Smooth muscle cell (in vitro differentiated cells): ENCODE measurements around the gene GNL3L. TPM values are rescaled to one million over a fixed set of nuclear protein-coding genes. Genes with fewer than 3 reads are reported as not detected.
A peak's percentile ranks its signal among the peaks of the same experiment; 100 is the strongest.

Experiments used
- DNase-seq: peaks from one replicate; lab custom pipeline; 2025; ENCODE audit not compliant: unreplicated experiment; lab: John Stamatoyannopoulos, UW
- H2AFZ ChIP-seq: fragments of 200-600 bp; sonication (generic); 2 replicates; pipeline ENCODE4 v1.6.0; 2016; ENCODE audit warnings: antibody characterized with exemption, low read depth, mild to moderate bottlenecking
- H3F3A ChIP-seq: fragments of 200-600 bp; sonication (generic); 2 replicates; pipeline ENCODE4 v1.6.0; 2017; ENCODE audit warnings: antibody characterized with exemption, low read depth
- H3K27ac ChIP-seq: fragments of 200-600 bp; sonication (generic); 2 replicates; pipeline ENCODE4 v1.5.1; 2016; ENCODE audit warnings: low read depth, mild to moderate bottlenecking
- H3K27me3 ChIP-seq: fragments of 200-600 bp; sonication (generic); 2 replicates; pipeline ENCODE4 v1.6.1; 2016; ENCODE audit warnings: low read depth, mild to moderate bottlenecking
- H3K36me3 ChIP-seq: fragments of 200-600 bp; sonication (generic); 2 replicates; pipeline ENCODE4 v1.5.1; 2016; ENCODE audit warnings: low read depth
- H3K4me1 ChIP-seq: fragments of 200-600 bp; sonication (generic); 2 replicates; pipeline ENCODE4 v1.5.1; 2016; ENCODE audit warnings: low read depth
- H3K4me2 ChIP-seq: fragments of 200-600 bp; sonication (generic); 2 replicates; pipeline ENCODE4 v1.6.0; 2016; ENCODE audit warnings: mild to moderate bottlenecking
- H3K4me3 ChIP-seq: fragments of 200-600 bp; sonication (generic); 2 replicates; pipeline ENCODE4 v1.5.1; 2016; ENCODE audit warnings: mild to moderate bottlenecking
- H3K79me2 ChIP-seq: fragments of 200-600 bp; sonication (generic); 2 replicates; pipeline ENCODE4 v1.6.0; 2016; ENCODE audit warnings: low read depth, mild to moderate bottlenecking
- H3K9ac ChIP-seq: fragments of 200-600 bp; sonication (generic); 2 replicates; pipeline ENCODE4 v1.6.0; 2016; ENCODE audit warnings: low read depth
- H3K9me3 ChIP-seq: fragments of 200-600 bp; sonication (generic); replicated peaks from 2 replicates; pipeline ENCODE4 v1.5.1; 2016; ENCODE audit warnings: low read depth
- H4K20me1 ChIP-seq: fragments of 200-600 bp; sonication (generic); 2 replicates; pipeline ENCODE4 v1.6.0; 2016; ENCODE audit warnings: low read depth
- WGBS: methylation state at CpG from one replicate; pipeline ENCODE4 v1.1.7; 2016; ENCODE audit warnings: low lambda C conversion rate; 5-methylcytosine and 5-hydroxymethylcytosine counted together
- polyA plus RNA-seq: library from polyadenylated mRNA; unstranded; fragments of >200 nt; fragmentation: Nextera tagmentation; extraction: Ambion mirVana; gene quantifications from 2 replicates; pipeline ENCODE4 v1.2.1, GENCODE V29; 2016
- total RNA-seq: library from RNA; depleted of rRNA; stranded (reverse); fragments of >200 nt; gene quantifications from 2 replicates; pipeline ENCODE4 v1.2.3, GENCODE V29; 2014
- TF ChIP-seq, protein P1 (sequence below): fragments of 200-600 bp; sonication (generic); IDR thresholded peaks from 2 replicates; pipeline ENCODE4 v1.5.1; 2017; ENCODE audit warnings: borderline replicate concordance, mild to moderate bottlenecking, antibody characterized with exemption; ENCODE audit not compliant: insufficient read depth, poor library complexity, severe bottlenecking

GNL3L gene
- total and polyA plus RNA-seq, 2 experiments from 2014 or later = 4.3 to 20.0 TPM

DNA sequence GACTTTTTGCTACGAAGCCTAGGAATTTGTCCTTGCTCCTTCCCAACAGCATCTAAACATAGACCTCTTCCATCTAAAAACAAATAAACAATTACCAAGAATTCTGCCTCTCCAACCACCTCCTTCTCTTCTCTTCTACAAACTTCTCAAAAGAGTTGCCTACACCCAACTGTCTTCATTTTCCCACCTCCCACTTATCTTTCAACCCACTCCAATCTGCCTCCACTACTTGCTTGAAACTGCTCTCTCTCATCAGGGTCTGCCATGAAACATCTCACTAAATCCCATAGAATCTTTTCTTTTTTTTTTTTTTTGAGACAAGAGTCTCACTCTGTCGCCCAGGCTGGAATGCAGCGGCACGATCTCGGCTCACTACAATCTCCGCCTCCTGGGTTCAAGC lies 33.1 kb upstream of the GNL3L start:
- WGBS = 69% methylated on average over 6 of the region's 6 CpGs
- DNase-seq = no peak
- no peaks in the 10 kb centered on the region for H3K27me3 ChIP-seq
- H3K4me2 ChIP-seq = no peak overlapping the region
- peaks cover 2% of the 10 kb centered on the region for H4K20me1 ChIP-seq
- H3K4me1 ChIP-seq = no peaks in the 10 kb centered on the region
- no peak overlapping the region for H3K4me3 ChIP-seq
- H3F3A ChIP-seq = no peaks in the 10 kb centered on the region
- H3K36me3 ChIP-seq = no peaks in the 10 kb centered on the region
- no peaks in the 10 kb centered on the region for H3K9me3 ChIP-seq
- TF ChIP-seq, protein P1, sequence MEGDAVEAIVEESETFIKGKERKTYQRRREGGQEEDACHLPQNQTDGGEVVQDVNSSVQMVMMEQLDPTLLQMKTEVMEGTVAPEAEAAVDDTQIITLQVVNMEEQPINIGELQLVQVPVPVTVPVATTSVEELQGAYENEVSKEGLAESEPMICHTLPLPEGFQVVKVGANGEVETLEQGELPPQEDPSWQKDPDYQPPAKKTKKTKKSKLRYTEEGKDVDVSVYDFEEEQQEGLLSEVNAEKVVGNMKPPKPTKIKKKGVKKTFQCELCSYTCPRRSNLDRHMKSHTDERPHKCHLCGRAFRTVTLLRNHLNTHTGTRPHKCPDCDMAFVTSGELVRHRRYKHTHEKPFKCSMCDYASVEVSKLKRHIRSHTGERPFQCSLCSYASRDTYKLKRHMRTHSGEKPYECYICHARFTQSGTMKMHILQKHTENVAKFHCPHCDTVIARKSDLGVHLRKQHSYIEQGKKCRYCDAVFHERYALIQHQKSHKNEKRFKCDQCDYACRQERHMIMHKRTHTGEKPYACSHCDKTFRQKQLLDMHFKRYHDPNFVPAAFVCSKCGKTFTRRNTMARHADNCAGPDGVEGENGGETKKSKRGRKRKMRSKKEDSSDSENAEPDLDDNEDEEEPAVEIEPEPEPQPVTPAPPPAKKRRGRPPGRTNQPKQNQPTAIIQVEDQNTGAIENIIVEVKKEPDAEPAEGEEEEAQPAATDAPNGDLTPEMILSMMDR = no peak
- no peak overlapping the region for H2AFZ ChIP-seq
- peaks cover 31% of the 10 kb centered on the region for H3K79me2 ChIP-seq
- no peak overlapping the region for H3K27ac ChIP-seq
- no peak overlapping the region for H3K9ac ChIP-seq

DNA sequence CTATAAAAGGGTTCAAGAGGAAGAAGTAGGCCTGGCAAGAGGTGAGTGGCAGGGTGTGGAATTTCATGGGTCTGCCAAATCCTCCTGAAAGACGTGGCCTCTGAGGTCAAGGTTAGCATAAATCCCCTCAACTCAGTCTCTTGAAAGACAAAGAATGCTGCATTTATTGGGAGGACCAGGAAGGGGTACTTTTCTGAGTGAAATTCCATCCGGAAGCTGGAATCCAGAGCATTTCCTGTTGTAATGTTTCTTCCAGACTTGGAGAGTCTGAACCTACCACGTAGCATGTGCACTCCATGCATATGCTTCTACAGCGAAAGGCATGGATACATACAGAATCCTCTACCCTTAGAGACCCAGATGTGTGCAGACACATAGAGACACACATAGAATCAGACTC lies 20.6 kb upstream of the GNL3L start:
- H3K36me3 ChIP-seq = no peaks in the 10 kb centered on the region
- no peaks in the 10 kb centered on the region for H4K20me1 ChIP-seq
- no peak overlapping the region for H3K4me3 ChIP-seq
- H3K9ac ChIP-seq = no peak overlapping the region
- no peak overlapping the region for H3K4me2 ChIP-seq
- TF ChIP-seq, protein P1 = no peak
- no peaks in the 10 kb centered on the region for H3F3A ChIP-seq
- no peaks in the 10 kb centered on the region for H3K4me1 ChIP-seq
- no peaks in the 10 kb centered on the region for H3K9me3 ChIP-seq
- H3K79me2 ChIP-seq = no peaks in the 10 kb centered on the region
- H3K27me3 ChIP-seq = no peaks in the 10 kb centered on the region
- DNase-seq = no peak
- WGBS = 45% methylated on average over 4 of the region's 4 CpGs
- H3K27ac ChIP-seq = peak overlapping the region; percentile 3
- H2AFZ ChIP-seq = peak overlapping the region; percentile 26

DNA sequence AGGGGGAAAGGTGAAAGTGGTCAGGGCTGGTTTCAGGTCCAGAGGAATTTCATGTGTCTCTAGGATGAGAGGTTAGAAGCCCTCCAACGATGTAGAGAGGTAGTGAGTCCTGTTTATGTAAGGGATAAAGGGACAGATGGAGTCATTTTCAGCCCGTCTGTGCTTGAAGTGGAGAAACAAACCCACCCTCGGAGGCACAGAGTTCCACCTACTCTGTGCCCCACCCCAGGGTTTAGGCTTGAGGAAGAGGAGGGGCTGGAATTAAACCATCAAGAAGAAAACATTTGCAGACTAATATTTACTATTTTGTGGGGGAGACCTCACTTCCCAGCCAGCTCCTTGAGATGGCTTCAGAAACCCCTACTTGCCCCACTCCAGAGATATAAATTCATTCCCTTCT lies 868 bp upstream of the GNL3L start:
- peak overlapping the region; percentile 86 for H2AFZ ChIP-seq
- no peaks in the 10 kb centered on the region for H3F3A ChIP-seq
- WGBS = 60% methylated on average over 3 of the region's 3 CpGs
- peaks cover 31% of the 10 kb centered on the region for H3K79me2 ChIP-seq
- H3K9ac ChIP-seq = no peak overlapping the region
- DNase-seq = no peak
- H3K27ac ChIP-seq = peak overlapping the region; percentile 66
- H3K4me3 ChIP-seq = peak overlapping the region; percentile 58
- TF ChIP-seq, protein P1 = no peak
- H3K4me1 ChIP-seq = no peaks in the 10 kb centered on the region
- H3K9me3 ChIP-seq = no peaks in the 10 kb centered on the region
- H3K36me3 ChIP-seq = no peaks in the 10 kb centered on the region
- H3K4me2 ChIP-seq = peak overlapping the region; percentile 75
- no peaks in the 10 kb centered on the region for H3K27me3 ChIP-seq
- H4K20me1 ChIP-seq = no peaks in the 10 kb centered on the region

DNA sequence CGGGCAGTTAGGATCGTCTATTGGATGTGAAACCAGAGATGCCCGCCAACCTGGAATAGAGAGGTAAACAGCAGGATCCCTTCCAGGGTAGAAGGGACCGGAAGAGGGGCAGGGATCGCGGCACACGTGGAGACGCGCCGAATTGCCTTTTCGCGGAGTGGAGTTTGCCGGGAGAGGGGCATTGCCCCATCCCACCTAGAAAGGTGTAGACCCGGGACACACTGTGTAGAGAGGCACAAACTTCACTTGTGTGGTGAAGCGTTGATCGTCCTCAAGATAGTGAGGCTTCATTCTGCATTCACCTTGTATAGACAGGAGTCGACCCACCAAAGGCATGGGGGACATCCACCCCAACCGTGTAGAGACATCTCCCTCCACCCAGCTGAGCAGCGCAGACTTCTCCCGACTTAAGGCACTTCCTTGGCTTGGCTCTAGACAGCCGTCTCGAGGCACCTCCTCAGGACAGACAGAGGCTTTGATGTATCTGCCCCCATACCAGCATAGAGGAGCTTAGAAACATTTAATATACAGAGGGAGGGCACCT lies 410 bp downstream of the GNL3L start:
- TF ChIP-seq, protein P1 = no peak
- H3K79me2 ChIP-seq = peaks cover 42% of the 10 kb centered on the region

More for the DNA sequence above, 410 bp downstream of the GNL3L start:
- Histone ChIP-seq H4K20me1 (no peaks in the 10 kb centered on the region), H3K4me3 (peak overlapping the region; percentile 58), H3K9me3 (no peaks in the 10 kb centered on the region), H3K4me1 (no peaks in the 10 kb centered on the region), H3F3A (no peaks in the 10 kb centered on the region), H3K4me2 (peak overlapping the region; percentile 88), H3K27ac (peak overlapping the region; percentile 62), H3K9ac (peak overlapping the region; percentile 88), H3K36me3 (no peaks in the 10 kb centered on the region), H3K27me3 (no peaks in the 10 kb centered on the region), H2AFZ (peak overlapping the region; percentile 14)
- no peak for DNase-seq
- 40% methylated on average over 22 of the region's 22 CpGs for WGBS
